ENCODE data around the gene FBXO3. TPM values are rescaled to one million over a fixed set of nuclear protein-coding genes. Genes with fewer than 3 reads are reported as not detected.

FBXO3 gene
- total RNA-seq, 4 donors from 2014 or later: 27.3 to 43.9 (median 34.4) TPM

- no peak for DNase-seq
Measured at GRCh38 chr11:33725496-33725895, 48.8 kb downstream of the FBXO3 start.

GRCh38 chr11:33724644-33725035, 49.7 kb downstream of the FBXO3 start:
- H3K4me1 ChIP-seq: peaks cover 30 to 80% (median 48%) of the 10 kb centered on the region in 3 donors
- no peak for TF ChIP-seq POLR2A (IDR thresholded peaks at IDR 0.05)
- TF ChIP-seq, protein P1, sequence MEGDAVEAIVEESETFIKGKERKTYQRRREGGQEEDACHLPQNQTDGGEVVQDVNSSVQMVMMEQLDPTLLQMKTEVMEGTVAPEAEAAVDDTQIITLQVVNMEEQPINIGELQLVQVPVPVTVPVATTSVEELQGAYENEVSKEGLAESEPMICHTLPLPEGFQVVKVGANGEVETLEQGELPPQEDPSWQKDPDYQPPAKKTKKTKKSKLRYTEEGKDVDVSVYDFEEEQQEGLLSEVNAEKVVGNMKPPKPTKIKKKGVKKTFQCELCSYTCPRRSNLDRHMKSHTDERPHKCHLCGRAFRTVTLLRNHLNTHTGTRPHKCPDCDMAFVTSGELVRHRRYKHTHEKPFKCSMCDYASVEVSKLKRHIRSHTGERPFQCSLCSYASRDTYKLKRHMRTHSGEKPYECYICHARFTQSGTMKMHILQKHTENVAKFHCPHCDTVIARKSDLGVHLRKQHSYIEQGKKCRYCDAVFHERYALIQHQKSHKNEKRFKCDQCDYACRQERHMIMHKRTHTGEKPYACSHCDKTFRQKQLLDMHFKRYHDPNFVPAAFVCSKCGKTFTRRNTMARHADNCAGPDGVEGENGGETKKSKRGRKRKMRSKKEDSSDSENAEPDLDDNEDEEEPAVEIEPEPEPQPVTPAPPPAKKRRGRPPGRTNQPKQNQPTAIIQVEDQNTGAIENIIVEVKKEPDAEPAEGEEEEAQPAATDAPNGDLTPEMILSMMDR (IDR thresholded peaks at IDR 0.05): no peak

More at GRCh38 chr11:33725496-33725895, 48.8 kb downstream of the FBXO3 start:
- Histone ChIP-seq H3K27me3 (no peaks in the 10 kb centered on the region), H3K9me3 (no peaks in the 10 kb centered on the region), H3K4me3 (no peak overlapping the region), H3K36me3 (peaks cover 0 to 30% (median 14%) of the 10 kb centered on the region in 3 donors), H3K27ac (peak overlapping the region in 3 of 4 donors; percentile 19 to 80 (median 31)), H3K4me1 (peaks cover 30 to 80% (median 47%) of the 10 kb centered on the region in 3 donors)
- WGBS, 2 donors: 73 to 81% methylated on average over 5 of the region's 5 CpGs
- TF ChIP-seq, protein P1 (IDR thresholded peaks at IDR 0.05): no peak
- TF ChIP-seq POLR2A (IDR thresholded peaks at IDR 0.05): no peak
- intact Hi-C loops (cut with DNase I): no loop called here

GRCh38 chr11:33723238-33723881, 51.0 kb downstream of the FBXO3 start:
- H3K27ac ChIP-seq: peak overlapping the region; percentile 65 to 89 (median 74)
- intact Hi-C loops (cut with DNase I): no loop called here
- peak overlapping the region in 1 of 4 donors; percentile 10 for H3K4me3 ChIP-seq
- TF ChIP-seq, protein P1 (IDR thresholded peaks at IDR 0.05): no peak
- TF ChIP-seq POLR2A (IDR thresholded peaks at IDR 0.05): no peak
- peaks cover 0 to 42% (median 15%) of the 10 kb centered on the region in 3 donors for H3K36me3 ChIP-seq
- H3K27me3 ChIP-seq: no peaks in the 10 kb centered on the region
- peaks cover 30 to 78% (median 50%) of the 10 kb centered on the region in 3 donors for H3K4me1 ChIP-seq
- 35 to 53% methylated on average over 5 to 6 of the region's 6 CpGs for WGBS, 2 donors
- no peaks in the 10 kb centered on the region for H3K9me3 ChIP-seq
- DNase-seq: no peak

More at GRCh38 chr11:33724644-33725035, 49.7 kb downstream of the FBXO3 start:
- Histone ChIP-seq H3K36me3 (peaks cover 0 to 30% (median 15%) of the 10 kb centered on the region in 3 donors), H3K4me3 (peak overlapping the region in 1 of 4 donors; percentile 21), H3K27ac (peak overlapping the region; percentile 65 to 89 (median 74)), H3K27me3 (no peaks in the 10 kb centered on the region), H3K9me3 (no peaks in the 10 kb centered on the region)
- intact Hi-C loops (cut with DNase I): no loop called here
- DNase-seq: no peak
- 36 to 45% methylated on average over 4 of the region's 4 CpGs for WGBS, 2 donors

- Histone ChIP-seq H3K27me3 (no peaks in the 10 kb centered on the region), H3K4me1 (peaks cover 30 to 78% (median 50%) of the 10 kb centered on the region in 3 donors), H3K4me3 (peak overlapping the region in 1 of 4 donors; percentile 10), H3K9me3 (no peaks in the 10 kb centered on the region), H3K27ac (peak overlapping the region; percentile 65 to 89 (median 74)), H3K36me3 (peaks cover 0 to 48% (median 15%) of the 10 kb centered on the region in 3 donors)
- DNase-seq: no peak
- intact Hi-C loops (cut with DNase I): no loop called here
- 78 to 92% methylated on average over 1 of the region's 2 CpGs for WGBS, 2 donors
- peak in 1 of 4 donors; percentile 16 for TF ChIP-seq POLR2A (IDR thresholded peaks at IDR 0.05)
- TF ChIP-seq, protein P1 (IDR thresholded peaks at IDR 0.05): no peak
Measured at GRCh38 chr11:33722590-33723234, 51.6 kb downstream of the FBXO3 start.

GRCh38 chr11:33721984-33722383, 52.3 kb downstream of the FBXO3 start:
- peaks cover 30 to 84% (median 52%) of the 10 kb centered on the region in 3 donors for H3K4me1 ChIP-seq
- no peaks in the 10 kb centered on the region for H3K27me3 ChIP-seq
- peak overlapping the region; percentile 65 to 89 (median 74) for H3K27ac ChIP-seq
- no peaks in the 10 kb centered on the region for H3K9me3 ChIP-seq
- H3K4me3 ChIP-seq: no peak overlapping the region
- 89% methylated on average over 5 of the region's 5 CpGs; no CpG with 5 or more reads in 1 of the 2 donors for WGBS, 2 donors
- DNase-seq: no peak
- peaks cover 0 to 56% (median 15%) of the 10 kb centered on the region in 3 donors for H3K36me3 ChIP-seq
- intact Hi-C loops (cut with DNase I): no loop called here
- TF ChIP-seq POLR2A (IDR thresholded peaks at IDR 0.05): no peak
- TF ChIP-seq, protein P1 (IDR thresholded peaks at IDR 0.05): no peak

Measured in esophagus squamous epithelium (tissue), 5 donors.